RPMI7951 (cell line): ENCODE measurements around the gene CNRIP1. TPM values are rescaled to one million over a fixed set of nuclear protein-coding genes. Genes with fewer than 3 reads are reported as not detected.

Experiments
- DNase-seq: peaks from one replicate; pipeline ENCODE4 v3.0.0-alpha.2; 2012; ENCODE audit warnings: low read depth
- total RNA-seq: library from RNA; depleted of rRNA; stranded (reverse); fragments of >200 nt; shearing (Covaris generic); gene quantifications from 2 replicates; pipeline ENCODE4 v1.2.3, GENCODE V29; 2014

CNRIP1 gene
- total RNA-seq, 1 experiment from 2014 or later: 50.5 TPM

- DNase-seq: peak; percentile 12
Observed at GRCh38 chr2:68292108-68292710, 27.5 kb downstream of the CNRIP1 start.

- no peak for DNase-seq
Observed at GRCh38 chr2:68291314-68291713, 28.4 kb downstream of the CNRIP1 start.

GRCh38 chr2:68290901-68291300 is 28.8 kb downstream of the CNRIP1 start:
- DNase-seq: no peak

GRCh38 chr2:68287580-68288441 is 31.9 kb downstream of the CNRIP1 start:
- peak; percentile 23 for DNase-seq

- peak; percentile 71 for DNase-seq
Observed at GRCh38 chr2:68284896-68285295, 34.9 kb downstream of the CNRIP1 start.

GRCh38 chr2:68283419-68283812 is 36.3 kb downstream of the CNRIP1 start:
- no peak for DNase-seq

- DNase-seq: peak; percentile 47
Observed at GRCh38 chr2:68282811-68283418, 36.8 kb downstream of the CNRIP1 start.

GRCh38 chr2:68280796-68281195 is 39.0 kb downstream of the CNRIP1 start:
- DNase-seq: no peak

GRCh38 chr2:68280348-68280747 is 39.4 kb downstream of the CNRIP1 start:
- DNase-seq: no peak

- DNase-seq: no peak
Observed at GRCh38 chr2:68279691-68280090, 40.1 kb downstream of the CNRIP1 start.

- DNase-seq: no peak
Observed at GRCh38 chr2:68278169-68278568, 41.6 kb downstream of the CNRIP1 start.

GRCh38 chr2:68274022-68274421 is 45.7 kb downstream of the CNRIP1 start:
- DNase-seq: no peak

- DNase-seq: no peak
Observed at GRCh38 chr2:68272246-68272994, 47.3 kb downstream of the CNRIP1 start.

- DNase-seq: no peak
Observed at GRCh38 chr2:68266655-68267054, 53.1 kb downstream of the CNRIP1 start.

GRCh38 chr2:68263632-68264031 is 56.1 kb downstream of the CNRIP1 start:
- no peak for DNase-seq

- no peak for DNase-seq
Observed at GRCh38 chr2:68258851-68259250, 60.9 kb downstream of the CNRIP1 start.

GRCh38 chr2:68256093-68256450 is 63.7 kb downstream of the CNRIP1 start:
- no peak for DNase-seq

GRCh38 chr2:68253219-68254068 is 66.3 kb downstream of the CNRIP1 start:
- DNase-seq: peak; percentile 41

- peak; percentile 96 for DNase-seq
Observed at GRCh38 chr2:68252400-68253218, 67.1 kb downstream of the CNRIP1 start, which contains the start of gene PPP3R1. PPP3R1 (minus strand) TSS chr2:68252532; CDS start chr2:68252127, 405 bp downstream.

GRCh38 chr2:68251855-68252399 is 67.8 kb downstream of the CNRIP1 start:
- no peak for DNase-seq
